Measurements from ENCODE around the gene TMEM17.

TMEM17 gene

DNA sequence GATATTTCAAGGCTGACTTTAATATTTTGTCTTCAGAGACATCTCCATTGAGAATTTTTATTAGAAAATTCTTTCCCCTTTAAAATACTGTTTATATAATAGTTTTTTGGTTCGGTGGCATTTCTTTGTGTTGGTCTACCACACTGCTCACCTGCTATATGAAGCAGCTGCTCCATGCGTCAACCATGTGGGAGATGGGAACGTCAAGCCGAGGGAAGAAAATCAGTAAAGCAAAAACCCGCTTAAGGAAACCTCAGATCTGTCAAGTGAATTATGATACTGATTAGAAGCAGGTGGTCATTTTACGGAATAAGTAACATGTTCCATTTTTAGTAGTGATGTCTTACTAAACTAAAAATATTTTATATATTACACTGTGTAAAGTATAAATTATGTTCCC is 5.6 kb upstream of the TMEM17 start:
- TF ChIP-seq, protein P1, sequence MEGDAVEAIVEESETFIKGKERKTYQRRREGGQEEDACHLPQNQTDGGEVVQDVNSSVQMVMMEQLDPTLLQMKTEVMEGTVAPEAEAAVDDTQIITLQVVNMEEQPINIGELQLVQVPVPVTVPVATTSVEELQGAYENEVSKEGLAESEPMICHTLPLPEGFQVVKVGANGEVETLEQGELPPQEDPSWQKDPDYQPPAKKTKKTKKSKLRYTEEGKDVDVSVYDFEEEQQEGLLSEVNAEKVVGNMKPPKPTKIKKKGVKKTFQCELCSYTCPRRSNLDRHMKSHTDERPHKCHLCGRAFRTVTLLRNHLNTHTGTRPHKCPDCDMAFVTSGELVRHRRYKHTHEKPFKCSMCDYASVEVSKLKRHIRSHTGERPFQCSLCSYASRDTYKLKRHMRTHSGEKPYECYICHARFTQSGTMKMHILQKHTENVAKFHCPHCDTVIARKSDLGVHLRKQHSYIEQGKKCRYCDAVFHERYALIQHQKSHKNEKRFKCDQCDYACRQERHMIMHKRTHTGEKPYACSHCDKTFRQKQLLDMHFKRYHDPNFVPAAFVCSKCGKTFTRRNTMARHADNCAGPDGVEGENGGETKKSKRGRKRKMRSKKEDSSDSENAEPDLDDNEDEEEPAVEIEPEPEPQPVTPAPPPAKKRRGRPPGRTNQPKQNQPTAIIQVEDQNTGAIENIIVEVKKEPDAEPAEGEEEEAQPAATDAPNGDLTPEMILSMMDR (IDR thresholded peaks at IDR 0.05; ENCODE audit: low read depth, low read length): no peak
- H3K4me3 ChIP-seq (replicated peaks in 1 of 2; ENCODE audit: low read depth in 2 of 2, low read length in 2 of 2): no peak overlapping the region
- DNase-seq (ENCODE audit: low read depth in 2 of 2): no peak

DNA sequence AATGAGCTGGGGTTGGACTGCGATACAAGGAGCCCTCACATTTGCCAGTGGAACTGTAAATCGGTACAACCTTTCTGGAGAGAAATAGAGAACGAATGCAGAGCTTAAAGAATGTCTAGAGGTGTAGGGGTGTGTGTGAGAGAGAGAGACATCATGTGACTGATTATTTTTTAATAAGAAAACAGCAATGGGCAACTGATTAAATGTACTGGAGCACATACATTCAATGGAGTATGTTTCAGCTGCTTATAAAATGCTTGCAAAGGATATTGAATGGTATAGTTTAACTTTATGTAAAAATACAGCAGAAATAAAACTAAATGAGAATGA is 391 bp upstream of the TMEM17 start:
- DNase-seq (ENCODE audit: low read depth in 2 of 2): no peak
- peak overlapping the region; percentile 69 to 73 for H3K4me3 ChIP-seq (replicated peaks in 1 of 2; ENCODE audit: low read depth in 2 of 2, low read length in 2 of 2)
- TF ChIP-seq, protein P1 (IDR thresholded peaks at IDR 0.05; ENCODE audit: low read depth, low read length): no peak

DNA sequence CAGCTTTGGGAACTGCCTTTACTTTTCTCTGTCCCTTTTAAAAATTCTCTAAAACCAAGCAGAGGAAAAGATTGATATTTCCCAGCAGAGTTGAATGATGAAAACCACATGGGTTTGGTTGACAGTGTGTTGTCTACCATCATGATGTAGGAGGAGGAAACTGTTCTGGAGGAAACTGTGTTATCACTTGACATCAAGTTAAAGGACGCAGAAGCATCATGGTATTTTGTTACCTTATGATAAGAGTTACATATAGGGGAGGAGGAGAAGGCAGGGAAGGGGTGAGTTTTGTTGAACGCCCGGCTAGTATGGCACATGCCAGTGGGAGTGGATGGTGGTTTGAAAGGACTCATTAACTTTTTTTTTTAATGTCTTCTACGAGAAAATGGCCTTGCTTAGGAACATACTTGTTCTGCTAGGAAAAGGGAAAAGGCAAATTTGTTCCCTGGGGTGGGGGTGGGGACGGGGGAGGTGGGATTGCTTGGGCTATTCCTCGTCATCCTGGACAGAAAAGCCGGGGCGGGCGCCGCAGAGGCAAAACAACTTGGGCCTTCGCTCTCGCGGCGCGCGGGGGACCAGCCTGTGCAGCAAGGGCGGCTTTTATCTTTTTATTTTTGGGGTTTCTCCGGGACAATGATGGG is 766 bp downstream of the TMEM17 start:
- H3K4me3 ChIP-seq (replicated peaks in 1 of 2; ENCODE audit: low read depth in 2 of 2, low read length in 2 of 2): peak overlapping the region; percentile 69 to 73
- TF ChIP-seq, protein P1 (IDR thresholded peaks at IDR 0.05; ENCODE audit: low read depth, low read length): no peak
- no peak for DNase-seq (ENCODE audit: low read depth in 2 of 2)

DNA sequence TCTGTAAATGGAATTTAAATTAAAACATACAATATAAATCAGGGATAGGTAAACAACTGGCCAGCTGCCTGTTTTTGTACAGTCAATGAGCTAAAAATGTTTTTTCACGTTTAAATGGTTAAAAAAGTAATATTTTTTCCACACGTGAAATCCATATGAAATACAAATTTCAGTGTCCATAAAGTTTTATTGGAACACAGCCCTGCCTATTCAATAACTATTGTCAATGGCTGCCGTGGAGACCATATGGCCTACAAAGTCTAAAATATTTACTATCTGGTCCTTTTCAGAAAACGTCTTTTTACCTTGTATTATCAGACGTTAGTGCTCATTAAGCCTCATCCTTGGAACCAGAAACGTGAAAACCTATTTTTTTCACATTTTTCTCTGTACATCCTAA is 1.3 kb downstream of the TMEM17 start:
- TF ChIP-seq, protein P1 (IDR thresholded peaks at IDR 0.05; ENCODE audit: low read depth, low read length): no peak
- no peak for DNase-seq (ENCODE audit: low read depth in 2 of 2)
- H3K4me3 ChIP-seq (replicated peaks in 1 of 2; ENCODE audit: low read depth in 2 of 2, low read length in 2 of 2): no peak overlapping the region

DNA sequence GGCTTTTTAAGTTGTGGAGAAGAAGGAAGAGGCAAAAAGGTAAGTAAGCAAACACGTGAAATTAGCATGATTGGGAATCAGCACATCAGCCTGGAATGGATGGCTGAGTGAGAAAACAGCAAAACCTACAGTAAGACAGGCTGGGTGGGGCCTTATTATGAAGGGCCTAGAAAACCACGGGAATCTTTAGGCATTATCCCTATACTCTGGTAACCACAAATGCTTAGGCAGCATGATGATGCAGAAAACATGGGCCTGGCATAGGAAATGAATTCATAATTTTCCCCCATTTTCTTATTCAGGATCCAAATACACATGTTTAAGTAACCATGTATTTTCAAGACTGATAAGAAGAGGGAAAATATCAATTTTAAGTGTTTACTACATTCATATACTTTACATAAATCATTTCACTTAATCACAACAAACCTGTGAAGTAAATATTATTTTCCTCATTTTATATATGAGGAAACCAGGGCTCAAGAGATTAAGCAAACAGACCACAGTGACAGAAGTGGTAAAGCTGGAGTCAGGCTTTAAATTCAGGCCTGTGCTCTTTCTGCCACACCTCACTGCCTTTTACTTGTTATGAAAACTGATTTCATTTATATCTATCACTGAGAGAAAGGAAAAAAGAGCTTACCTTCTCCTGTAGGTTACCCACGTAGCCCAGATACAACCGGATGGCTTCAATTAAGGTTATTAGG is 4.0 kb downstream of the TMEM17 start:
- TF ChIP-seq, protein P1 (IDR thresholded peaks at IDR 0.05; ENCODE audit: low read depth, low read length): no peak
- no peak overlapping the region for H3K4me3 ChIP-seq (replicated peaks in 1 of 2; ENCODE audit: low read depth in 2 of 2, low read length in 2 of 2)
- peak; percentile 31 to 81 for DNase-seq (ENCODE audit: low read depth in 2 of 2)

DNA sequence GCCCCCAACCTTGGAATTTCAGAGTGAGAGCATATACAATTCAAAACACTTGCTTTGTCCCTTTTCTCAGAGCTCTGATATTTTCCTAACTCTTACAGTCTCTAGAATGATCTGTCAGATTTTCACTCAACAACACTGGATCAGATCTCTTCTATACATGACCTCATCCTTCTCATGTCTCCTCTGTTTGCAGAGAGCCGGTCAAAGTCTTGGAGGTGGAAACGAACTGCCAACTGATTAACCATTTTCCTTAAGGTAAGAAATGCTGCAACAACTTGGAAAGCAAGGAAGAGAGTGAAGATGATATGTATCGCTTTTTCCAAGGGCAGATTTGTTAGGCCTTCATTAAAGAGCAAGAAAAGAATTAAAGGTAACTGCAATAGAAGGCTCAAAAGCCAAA is 4.9 kb downstream of the TMEM17 start:
- DNase-seq (ENCODE audit: low read depth in 2 of 2): no peak
- H3K4me3 ChIP-seq (replicated peaks in 1 of 2; ENCODE audit: low read depth in 2 of 2, low read length in 2 of 2): no peak overlapping the region
- TF ChIP-seq, protein P1 (IDR thresholded peaks at IDR 0.05; ENCODE audit: low read depth, low read length): no peak
